SJCRH30 (cell line): ENCODE results near the gene PGM3. TPM values are rescaled to one million over a fixed set of nuclear protein-coding genes. Genes with fewer than 3 reads are reported as not detected.
A peak's percentile ranks its signal among the peaks of the same experiment; 100 is the strongest.
"Not testable (repeated sequence)": the region's sequence is repeated elsewhere in the genome, so short reads cannot be mapped to it uniquely, and the experiment has no call there.

Source experiments
- DNase-seq, 2 experiments: peaks; one replicate each; pipeline ENCODE4 v3.0.0-alpha.2; 2015 to 2020
- H3K27ac ChIP-seq: fragments of 250-450 bp; sonication (Bioruptor Pico); 2 replicates; pipeline ENCODE4 v1.5.1; 2020; ENCODE audit warnings: mild to moderate bottlenecking, moderate library complexity
- H3K27me3 ChIP-seq: fragments of 250-450 bp; sonication (Bioruptor Pico); 2 replicates; pipeline ENCODE4 v1.5.1; 2020; ENCODE audit warnings: mild to moderate bottlenecking, moderate library complexity
- H3K36me3 ChIP-seq: fragments of 250-450 bp; sonication (Bioruptor Pico); 2 replicates; pipeline ENCODE4 v1.5.1; 2020; ENCODE audit warnings: mild to moderate bottlenecking, moderate library complexity
- H3K4me1 ChIP-seq: fragments of 250-450 bp; sonication (Bioruptor Pico); 2 replicates; pipeline ENCODE4 v1.5.1; 2020; ENCODE audit warnings: mild to moderate bottlenecking, moderate library complexity
- H3K4me3 ChIP-seq: fragments of 250-450 bp; sonication (Bioruptor Pico); 2 replicates; pipeline ENCODE4 v1.5.1; 2020; ENCODE audit warnings: mild to moderate bottlenecking, moderate library complexity
- H3K9me3 ChIP-seq: fragments of 250-450 bp; sonication (Bioruptor Pico); replicated peaks from 2 replicates; pipeline ENCODE4 v1.5.1; 2020; ENCODE audit warnings: mild to moderate bottlenecking, moderate library complexity
- total RNA-seq: library from RNA; depleted of rRNA; stranded (reverse); fragments of >200 nt; shearing (Covaris generic); gene quantifications from 2 replicates; pipeline ENCODE4 v1.2.3, GENCODE V29; 2014

PGM3 gene
- total RNA-seq, 1 experiment from 2014 or later: 38.2 TPM

GRCh38 chr6:83193747-83194566, 892 bp upstream of the PGM3 start:
- H3K9me3 ChIP-seq: no peaks in the 10 kb centered on the region
- DNase-seq: peak; percentile 35 to 51
- 0 out of 2 replicates have a peak, but pooled peaks cover 2% of the 10 kb centered on the region for H3K36me3 ChIP-seq
- no peaks in the 10 kb centered on the region for H3K4me1 ChIP-seq
- no peaks in the 10 kb centered on the region for H3K27me3 ChIP-seq
- peak overlapping the region; percentile 63 for H3K27ac ChIP-seq
- peak overlapping the region; percentile 74 for H3K4me3 ChIP-seq

DNA sequence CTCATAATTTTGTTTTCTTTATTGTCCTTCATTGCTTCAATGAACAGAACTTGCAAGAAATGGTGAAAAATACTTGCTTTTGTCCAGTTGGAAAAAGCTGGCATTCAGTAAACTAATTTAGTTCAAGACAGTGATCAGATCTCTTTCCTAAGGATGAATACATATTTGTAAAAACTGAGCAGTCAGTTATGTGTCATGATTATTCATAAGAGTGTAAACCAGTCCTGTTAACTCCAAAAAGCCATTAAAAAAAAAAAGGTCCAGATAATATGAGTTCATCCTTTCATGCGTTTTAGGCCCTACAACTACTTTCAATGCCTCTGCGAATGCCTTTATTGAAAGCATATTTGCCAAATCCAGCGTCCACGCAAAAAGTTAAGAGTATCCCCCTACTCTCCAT, 609 bp downstream of the PGM3 start:
- Histone ChIP-seq H3K4me1 (no peaks in the 10 kb centered on the region), H3K27ac (no peak overlapping the region), H3K9me3 (no peaks in the 10 kb centered on the region), H3K36me3 (0 out of 2 replicates have a peak, but pooled peaks cover 2% of the 10 kb centered on the region), H3K4me3 (peak overlapping the region; percentile 74), H3K27me3 (no peaks in the 10 kb centered on the region)
- no peak for DNase-seq

GRCh38 chr6:83191974-83192373, 1.1 kb downstream of the PGM3 start:
- H3K9me3 ChIP-seq, H3K36me3 ChIP-seq, H3K27me3 ChIP-seq, DNase-seq, H3K27ac ChIP-seq, H3K4me1 ChIP-seq: not testable (repeated sequence)
- peak overlapping the region; percentile 74 for H3K4me3 ChIP-seq

DNA sequence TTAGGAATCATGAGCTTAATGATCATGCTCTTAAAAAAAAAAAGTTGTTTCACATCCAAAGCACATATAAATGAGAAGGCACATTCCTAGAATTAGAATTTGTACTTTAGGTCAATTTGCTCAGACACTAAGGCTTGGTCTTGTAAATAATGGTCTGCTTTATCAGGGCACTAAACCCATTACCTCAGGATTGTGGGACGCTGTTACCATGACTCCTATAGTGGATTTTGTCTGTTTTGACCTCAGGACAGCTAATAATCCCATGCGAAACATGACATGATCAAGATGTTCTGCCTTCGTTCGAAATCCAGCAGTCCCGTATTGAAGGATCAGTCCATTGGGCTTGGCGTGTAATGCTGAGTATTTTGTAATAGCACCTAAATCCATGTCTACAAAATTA, 2.4 kb downstream of the PGM3 start:
- no peak overlapping the region for H3K27ac ChIP-seq
- H3K4me1 ChIP-seq: no peaks in the 10 kb centered on the region
- H3K4me3 ChIP-seq: no peak overlapping the region
- no peaks in the 10 kb centered on the region for H3K9me3 ChIP-seq
- peaks cover 14% of the 10 kb centered on the region for H3K36me3 ChIP-seq
- DNase-seq: no peak
- H3K27me3 ChIP-seq: no peaks in the 10 kb centered on the region

GRCh38 chr6:83188501-83188900, 4.6 kb downstream of the PGM3 start:
- peak in 1 of 2 experiments; percentile 20 for DNase-seq
- Histone ChIP-seq H3K4me1 (no peaks in the 10 kb centered on the region), H3K36me3 (peaks cover 19% of the 10 kb centered on the region), H3K27me3 (no peaks in the 10 kb centered on the region), H3K27ac (no peak overlapping the region), H3K9me3 (no peaks in the 10 kb centered on the region), H3K4me3 (no peak overlapping the region)

- DNase-seq: no peak
- H3K36me3 ChIP-seq: peaks cover 42% of the 10 kb centered on the region
- H3K4me1 ChIP-seq: no peaks in the 10 kb centered on the region
Observed at GRCh38 chr6:83185096-83185495, 8.0 kb downstream of the PGM3 start.

GRCh38 chr6:83183082-83183828, 9.8 kb downstream of the PGM3 start:
- Histone ChIP-seq H3K9me3 (no peaks in the 10 kb centered on the region), H3K4me3 (no peak overlapping the region), H3K27ac (no peak overlapping the region), H3K36me3 (peaks cover 59% of the 10 kb centered on the region), H3K4me1 (no peaks in the 10 kb centered on the region), H3K27me3 (no peaks in the 10 kb centered on the region)
- DNase-seq: no peak

More at GRCh38 chr6:83185096-83185495, 8.0 kb downstream of the PGM3 start:
- H3K9me3 ChIP-seq: no peaks in the 10 kb centered on the region
- no peak overlapping the region for H3K4me3 ChIP-seq
- H3K27me3 ChIP-seq: no peaks in the 10 kb centered on the region
- no peak overlapping the region for H3K27ac ChIP-seq

DNA sequence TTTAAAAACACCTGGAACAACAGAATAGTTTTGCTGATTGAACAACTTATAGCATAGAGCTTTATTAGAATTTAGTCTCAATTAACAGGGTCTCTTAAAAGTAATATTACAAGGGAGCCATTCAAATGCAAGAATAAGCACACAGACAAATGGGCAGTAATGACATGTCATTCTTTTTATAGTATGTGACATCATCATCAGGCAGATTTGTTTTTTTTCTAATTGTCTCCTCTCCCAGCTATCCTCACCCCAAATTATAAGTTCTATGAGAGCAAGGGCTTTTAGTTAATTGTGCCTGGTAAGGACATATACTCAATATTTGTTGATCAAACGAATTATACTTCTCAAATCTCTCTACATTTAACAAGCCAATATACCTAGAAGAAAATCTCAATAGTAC, 11.0 kb downstream of the PGM3 start:
- H3K36me3 ChIP-seq: peaks cover 59% of the 10 kb centered on the region
- H3K27me3 ChIP-seq: no peaks in the 10 kb centered on the region
- H3K4me1 ChIP-seq: no peaks in the 10 kb centered on the region
- H3K27ac ChIP-seq: no peak overlapping the region
- H3K9me3 ChIP-seq: no peaks in the 10 kb centered on the region
- no peak overlapping the region for H3K4me3 ChIP-seq
- DNase-seq: no peak

DNA sequence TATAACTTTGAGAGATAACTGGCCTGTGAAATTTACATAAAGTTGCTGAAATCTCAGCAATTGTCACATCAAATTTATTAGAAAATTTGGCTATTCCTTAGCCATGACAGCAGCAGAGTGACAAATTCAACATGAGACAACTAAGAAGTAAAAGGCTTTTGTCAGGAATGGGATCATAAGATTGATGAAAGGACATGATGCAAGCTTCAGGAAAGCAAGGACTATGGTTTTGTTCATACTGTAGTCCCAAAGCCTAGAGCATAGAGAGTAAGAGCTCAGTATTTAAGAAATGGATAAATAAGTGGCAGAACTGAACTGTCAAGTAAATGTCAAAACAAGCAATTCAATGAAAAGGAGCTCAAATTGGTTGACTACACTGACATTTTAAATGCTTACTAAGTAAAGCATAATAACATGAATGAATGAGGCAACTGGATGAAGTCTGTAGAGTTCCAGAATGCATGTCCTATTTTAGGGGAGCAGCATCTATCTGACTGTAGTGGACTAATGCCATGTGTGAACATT, 12.6 kb downstream of the PGM3 start:
- no peak for DNase-seq
- H3K9me3 ChIP-seq: no peaks in the 10 kb centered on the region
- H3K27ac ChIP-seq: no peak overlapping the region
- no peaks in the 10 kb centered on the region for H3K4me1 ChIP-seq
- H3K36me3 ChIP-seq: peaks cover 49% of the 10 kb centered on the region
- H3K27me3 ChIP-seq: no peaks in the 10 kb centered on the region
- H3K4me3 ChIP-seq: no peak overlapping the region

DNA sequence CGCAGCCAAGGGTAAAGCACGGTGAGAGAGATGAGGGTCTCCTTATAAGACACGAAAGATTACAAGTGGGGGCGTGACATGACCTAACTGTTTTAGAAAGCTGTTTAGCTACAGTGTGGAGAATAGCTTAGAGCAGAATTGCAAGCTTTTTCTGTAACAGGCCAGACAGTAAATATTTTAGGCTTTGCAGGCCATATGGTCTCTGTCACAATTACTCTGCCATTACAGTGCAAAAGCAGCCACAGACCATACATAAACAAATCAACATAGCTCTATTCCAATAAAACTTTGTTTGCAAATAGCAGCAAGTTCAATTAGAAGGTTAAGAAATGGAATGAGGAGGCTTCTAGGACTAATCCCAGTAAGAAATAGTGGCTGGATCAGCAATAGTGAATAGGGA, 16.8 kb downstream of the PGM3 start:
- Histone ChIP-seq H3K4me3 (no peak overlapping the region), H3K36me3 (peaks cover 65% of the 10 kb centered on the region), H3K4me1 (no peaks in the 10 kb centered on the region), H3K9me3 (no peaks in the 10 kb centered on the region), H3K27ac (no peak overlapping the region), H3K27me3 (no peaks in the 10 kb centered on the region)
- no peak for DNase-seq

- H3K36me3 ChIP-seq: peaks cover 85% of the 10 kb centered on the region
- H3K4me3 ChIP-seq: no peak overlapping the region
- no peak overlapping the region for H3K27ac ChIP-seq
- H3K4me1 ChIP-seq: no peaks in the 10 kb centered on the region
- H3K9me3 ChIP-seq: no peaks in the 10 kb centered on the region
- DNase-seq: no peak
- no peaks in the 10 kb centered on the region for H3K27me3 ChIP-seq
Observed at GRCh38 chr6:83169511-83169910, 23.6 kb downstream of the PGM3 start.

- Histone ChIP-seq H3K9me3 (no peaks in the 10 kb centered on the region), H3K4me1 (no peaks in the 10 kb centered on the region), H3K36me3 (peaks cover 81% of the 10 kb centered on the region), H3K27me3 (no peaks in the 10 kb centered on the region), H3K27ac (no peak overlapping the region), H3K4me3 (no peak overlapping the region)
- DNase-seq: no peak
Observed at GRCh38 chr6:83169106-83169505, 24.0 kb downstream of the PGM3 start.

GRCh38 chr6:83168556-83168955, 24.5 kb downstream of the PGM3 start:
- DNase-seq: no peak
- Histone ChIP-seq H3K4me1 (no peaks in the 10 kb centered on the region), H3K27me3 (no peaks in the 10 kb centered on the region), H3K27ac (no peak overlapping the region), H3K4me3 (no peak overlapping the region), H3K9me3 (no peaks in the 10 kb centered on the region), H3K36me3 (peaks cover 76% of the 10 kb centered on the region)

- Histone ChIP-seq H3K4me1 (no peaks in the 10 kb centered on the region), H3K36me3 (peaks cover 69% of the 10 kb centered on the region), H3K4me3 (no peak overlapping the region), H3K9me3 (no peaks in the 10 kb centered on the region), H3K27ac (no peak overlapping the region), H3K27me3 (no peaks in the 10 kb centered on the region)
- no peak for DNase-seq
Observed at GRCh38 chr6:83167726-83168278, 25.3 kb downstream of the PGM3 start.

DNA sequence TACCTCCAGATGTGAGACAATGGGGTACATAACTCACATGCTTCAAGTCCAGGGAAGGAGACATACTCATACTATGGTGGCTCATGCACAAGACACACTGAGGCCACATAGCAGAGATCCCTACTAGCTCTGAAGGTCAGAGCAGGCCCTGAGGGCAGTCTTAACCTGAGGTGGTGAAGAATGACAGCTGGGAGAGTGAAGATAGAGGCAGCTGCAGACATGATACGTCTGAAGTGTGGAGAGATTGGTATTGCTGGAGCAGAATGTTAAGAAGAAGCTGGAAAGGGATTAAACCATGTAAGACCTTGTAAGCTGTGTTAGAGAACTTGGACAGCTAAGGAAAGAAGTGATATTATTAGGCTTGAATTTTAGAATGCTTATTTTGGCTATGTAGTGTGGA, 32.9 kb downstream of the PGM3 start:
- Histone ChIP-seq H3K27ac (peak overlapping the region; percentile 21; the same call in 1 of the 2 replicates), H3K4me1 (peaks cover 24% of the 10 kb centered on the region), H3K36me3 (peaks cover 11% of the 10 kb centered on the region; the same call in 1 of the 2 replicates), H3K9me3 (no peaks in the 10 kb centered on the region), H3K4me3 (no peak overlapping the region), H3K27me3 (no peaks in the 10 kb centered on the region)
- DNase-seq: peak; percentile 82 to 87
